SU-DHL-6 (cell line): ENCODE results near the gene ADNP2.

Experiments
- H2AFZ ChIP-seq: fragments of 200-600 bp; sonication (generic); 2 replicates; pipeline ENCODE4 v1.6.1; 2014; ENCODE audit warnings: low read depth, mild to moderate bottlenecking, moderate library complexity, mixed read lengths, antibody characterized with exemption, low read length; ENCODE audit not compliant: severe bottlenecking
- H3F3A ChIP-seq: fragments of 200-600 bp; shearing (Covaris generic); 2 replicates; pipeline ENCODE4 v1.6.0; 2016; ENCODE audit warnings: antibody characterized with exemption, mild to moderate bottlenecking; ENCODE audit not compliant: insufficient read depth
- H3K27ac ChIP-seq: fragments of 200-600 bp; sonication (generic); 2 replicates; pipeline ENCODE4 v1.5.1; 2016; ENCODE audit warnings: low read depth, mild to moderate bottlenecking, low read length, moderate library complexity, mixed read lengths
- H3K27me3 ChIP-seq: fragments of 200-600 bp; sonication (generic), shearing (Covaris generic); 2 replicates; pipeline ENCODE4 v1.6.0; 2014; ENCODE audit warnings: mild to moderate bottlenecking, low read length
- H3K36me3 ChIP-seq: fragments of 200-600 bp; sonication (generic); 2 replicates; pipeline ENCODE4 v1.6.1; 2014; ENCODE audit warnings: mild to moderate bottlenecking, low read length, mixed read lengths
- H3K4me2 ChIP-seq: fragments of 300-600, 200-600 bp; shearing (Covaris generic), sonication (generic); 2 replicates; pipeline ENCODE4 v1.6.0; 2014; ENCODE audit warnings: low read length, low read depth, mild to moderate bottlenecking; ENCODE audit not compliant: poor library complexity, severe bottlenecking
- H3K4me3 ChIP-seq: fragments of 200-600 bp; sonication (generic); 2 replicates; pipeline ENCODE4 v1.5.1; 2014; ENCODE audit warnings: antibody characterized with exemption, low read length, mild to moderate bottlenecking, mixed read lengths; ENCODE audit not compliant: insufficient read depth, poor library complexity, severe bottlenecking
- H3K79me2 ChIP-seq: fragments of 200-600 bp; sonication (generic); 2 replicates; pipeline ENCODE4 v1.6.1; 2014; ENCODE audit warnings: mild to moderate bottlenecking, low read length, moderate library complexity; ENCODE audit not compliant: insufficient read depth
- H3K9ac ChIP-seq: fragments of 200-600 bp; sonication (generic); 2 replicates; pipeline ENCODE4 v1.7.0; 2014; ENCODE audit warnings: mild to moderate bottlenecking, low read length
- H3K9me2 ChIP-seq: fragments of 200-600 bp; sonication (generic); replicated peaks from 2 replicates; pipeline ENCODE4 v1.6.1; 2014; ENCODE audit warnings: low read length; ENCODE audit not compliant: insufficient read depth
- H3K9me3 ChIP-seq: fragments of 200-600 bp; sonication (generic); 2 replicates; pipeline ENCODE4 v1.6.1; 2014; ENCODE audit warnings: low read length, mixed read lengths; ENCODE audit not compliant: insufficient read depth
- H4K20me1 ChIP-seq: fragments of 200-600 bp; sonication (generic); 2 replicates; pipeline ENCODE4 v1.6.1; 2014; ENCODE audit warnings: low read depth, mild to moderate bottlenecking, antibody characterized with exemption, low read length, moderate library complexity, mixed read lengths
- EZH2phosphoT487 ChIP-seq: fragments of 200-600 bp; sonication (generic), shearing (Covaris generic); conservative IDR thresholded peaks from 2 replicates; pipeline ENCODE4 v1.6.1; 2018; ENCODE audit warnings: mild to moderate bottlenecking, antibody characterized with exemption, low read length, moderate library complexity, mixed read lengths
- TF ChIP-seq, protein P1 (sequence below): fragments of 200-600 bp; sonication (generic); IDR thresholded peaks from one replicate; pipeline ENCODE4 v1.5.1; 2017; ENCODE audit warnings: antibody characterized with exemption, mild to moderate bottlenecking, low read length, moderate library complexity; ENCODE audit not compliant: insufficient read depth, poor library complexity, severe bottlenecking

ADNP2 gene

DNA sequence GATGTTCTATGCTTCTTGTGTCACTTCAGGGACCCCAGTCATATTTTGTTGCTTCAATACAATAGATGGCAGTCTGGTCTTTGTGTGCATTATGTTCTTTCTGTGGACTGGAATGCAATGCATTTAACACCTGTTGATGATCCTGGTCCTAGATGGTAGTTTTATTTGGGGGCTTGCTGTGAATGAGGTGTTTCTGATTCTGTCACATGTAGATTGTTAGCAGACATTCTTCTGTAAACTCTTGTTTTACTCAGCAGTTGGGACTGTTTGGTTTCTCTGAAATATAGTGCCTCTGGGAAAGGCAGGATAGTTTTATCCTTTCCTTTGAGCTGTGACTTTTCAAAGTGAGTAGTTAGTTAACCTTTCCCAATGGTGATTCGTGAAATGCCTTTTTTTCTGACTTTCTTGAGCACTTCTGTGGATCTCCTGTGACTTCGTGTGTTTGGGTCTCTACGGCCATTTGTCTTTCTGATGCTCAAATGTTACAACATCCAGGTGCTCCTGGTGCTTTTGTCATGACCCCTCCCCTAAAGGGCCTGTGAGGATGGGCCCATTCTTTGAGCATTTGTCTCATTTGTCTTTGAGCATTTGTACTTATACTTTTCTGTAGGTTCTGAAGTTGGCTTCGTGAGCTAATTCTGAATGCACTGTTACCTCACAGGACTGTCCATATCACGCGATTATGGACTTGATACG lies 20.8 kb downstream of the ADNP2 start:
- no peak overlapping the region for H3K4me2 ChIP-seq
- H2AFZ ChIP-seq, result no peak overlapping the region
- peaks cover 17% of the 10 kb centered on the region; the same call in 1 of the 2 replicates for H3K79me2 ChIP-seq
- H4K20me1 ChIP-seq, result no peaks in the 10 kb centered on the region
- H3K9ac ChIP-seq, result no peak overlapping the region
- H3F3A ChIP-seq, result no peaks in the 10 kb centered on the region
- no peaks in the 10 kb centered on the region for H3K9me2 ChIP-seq
- H3K27ac ChIP-seq, result no peak overlapping the region
- TF ChIP-seq EZH2phosphoT487, result no peak
- TF ChIP-seq, protein P1, sequence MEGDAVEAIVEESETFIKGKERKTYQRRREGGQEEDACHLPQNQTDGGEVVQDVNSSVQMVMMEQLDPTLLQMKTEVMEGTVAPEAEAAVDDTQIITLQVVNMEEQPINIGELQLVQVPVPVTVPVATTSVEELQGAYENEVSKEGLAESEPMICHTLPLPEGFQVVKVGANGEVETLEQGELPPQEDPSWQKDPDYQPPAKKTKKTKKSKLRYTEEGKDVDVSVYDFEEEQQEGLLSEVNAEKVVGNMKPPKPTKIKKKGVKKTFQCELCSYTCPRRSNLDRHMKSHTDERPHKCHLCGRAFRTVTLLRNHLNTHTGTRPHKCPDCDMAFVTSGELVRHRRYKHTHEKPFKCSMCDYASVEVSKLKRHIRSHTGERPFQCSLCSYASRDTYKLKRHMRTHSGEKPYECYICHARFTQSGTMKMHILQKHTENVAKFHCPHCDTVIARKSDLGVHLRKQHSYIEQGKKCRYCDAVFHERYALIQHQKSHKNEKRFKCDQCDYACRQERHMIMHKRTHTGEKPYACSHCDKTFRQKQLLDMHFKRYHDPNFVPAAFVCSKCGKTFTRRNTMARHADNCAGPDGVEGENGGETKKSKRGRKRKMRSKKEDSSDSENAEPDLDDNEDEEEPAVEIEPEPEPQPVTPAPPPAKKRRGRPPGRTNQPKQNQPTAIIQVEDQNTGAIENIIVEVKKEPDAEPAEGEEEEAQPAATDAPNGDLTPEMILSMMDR, result no peak
- H3K27me3 ChIP-seq, result no peaks in the 10 kb centered on the region
- no peak overlapping the region for H3K4me3 ChIP-seq
- H3K9me3 ChIP-seq, result no peaks in the 10 kb centered on the region
- H3K36me3 ChIP-seq, result no peaks in the 10 kb centered on the region

DNA sequence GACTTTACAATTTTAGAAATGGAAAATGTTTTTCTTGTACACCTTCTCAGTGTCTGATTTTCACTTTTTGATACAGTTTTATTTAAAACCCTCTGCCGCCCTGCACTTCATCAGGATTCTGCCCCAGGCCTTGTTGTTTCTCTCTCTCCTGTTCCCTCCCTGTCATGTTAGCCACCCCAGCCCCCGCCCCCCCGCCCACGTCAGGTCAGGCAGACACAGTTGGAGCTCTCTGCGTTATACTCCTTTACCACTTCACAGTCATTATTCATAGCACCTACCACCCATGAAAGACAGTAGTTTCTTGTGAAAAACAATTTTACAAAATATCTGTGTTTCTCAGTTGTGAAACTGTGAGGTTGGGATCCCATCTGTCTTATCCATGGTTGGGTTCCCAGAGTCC lies 21.5 kb downstream of the ADNP2 start:
- Histone ChIP-seq H3K4me3 (no peak overlapping the region), H3K9me3 (no peaks in the 10 kb centered on the region), H3K27ac (no peak overlapping the region), H3K36me3 (no peaks in the 10 kb centered on the region), H3K9me2 (no peaks in the 10 kb centered on the region), H3K4me2 (no peak overlapping the region), H3K79me2 (peaks cover 17% of the 10 kb centered on the region; the same call in 1 of the 2 replicates), H2AFZ (no peak overlapping the region), H3K27me3 (no peaks in the 10 kb centered on the region), H4K20me1 (no peaks in the 10 kb centered on the region), H3F3A (no peaks in the 10 kb centered on the region), H3K9ac (no peak overlapping the region)
- no peak for TF ChIP-seq EZH2phosphoT487
- TF ChIP-seq, protein P1, result no peak

DNA sequence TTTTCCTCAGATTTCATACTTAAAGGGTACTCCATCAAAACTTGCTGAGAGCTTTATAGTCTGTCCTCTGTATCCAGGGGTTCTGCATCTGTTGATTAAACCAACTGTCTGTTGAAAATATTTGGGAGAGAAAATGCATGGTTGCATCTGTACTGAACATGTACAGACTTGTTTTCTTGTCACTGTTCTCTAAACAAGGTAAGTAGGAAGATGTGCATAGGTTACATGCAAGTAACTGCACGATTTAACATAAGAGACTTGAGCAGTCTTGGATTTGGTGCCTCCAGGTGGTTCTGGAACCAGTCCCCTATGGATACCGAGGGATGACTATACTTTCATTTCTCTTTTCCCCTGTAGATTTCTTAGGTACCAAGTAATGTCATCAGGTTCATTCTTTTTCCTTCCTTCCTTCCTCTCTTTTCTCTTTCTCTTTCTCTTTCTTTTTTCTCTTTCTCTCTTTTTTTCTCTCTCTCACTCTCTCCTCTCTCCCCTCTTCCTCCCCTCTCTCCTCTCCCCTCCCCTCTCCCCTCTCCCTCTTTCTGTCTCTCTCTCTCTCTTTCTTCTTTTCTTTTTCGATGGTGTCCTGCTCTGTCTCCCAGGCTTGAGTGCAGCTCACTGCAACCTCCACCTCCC lies 23.2 kb downstream of the ADNP2 start:
- 0 out of 2 replicates have a peak, but pooled peaks cover 8% of the 10 kb centered on the region for H3K79me2 ChIP-seq
- H2AFZ ChIP-seq, result no peak overlapping the region
- TF ChIP-seq, protein P1, result no peak
- TF ChIP-seq EZH2phosphoT487, result no peak
- no peaks in the 10 kb centered on the region for H3K36me3 ChIP-seq
- no peak overlapping the region for H3K4me2 ChIP-seq
- no peaks in the 10 kb centered on the region for H3K27me3 ChIP-seq
- H3K4me3 ChIP-seq, result no peak overlapping the region
- no peaks in the 10 kb centered on the region for H3K9me2 ChIP-seq
- H3K9me3 ChIP-seq, result no peaks in the 10 kb centered on the region
- no peak overlapping the region for H3K9ac ChIP-seq
- no peak overlapping the region for H3K27ac ChIP-seq
- H3F3A ChIP-seq, result no peaks in the 10 kb centered on the region
- no peaks in the 10 kb centered on the region for H4K20me1 ChIP-seq
